Measurements from ENCODE around the gene OR6C70.
"Not testable (repeated sequence)": the region's sequence is repeated elsewhere in the genome, so short reads cannot be mapped to it uniquely, and the experiment has no call there.

Gene OR6C70

DNA sequence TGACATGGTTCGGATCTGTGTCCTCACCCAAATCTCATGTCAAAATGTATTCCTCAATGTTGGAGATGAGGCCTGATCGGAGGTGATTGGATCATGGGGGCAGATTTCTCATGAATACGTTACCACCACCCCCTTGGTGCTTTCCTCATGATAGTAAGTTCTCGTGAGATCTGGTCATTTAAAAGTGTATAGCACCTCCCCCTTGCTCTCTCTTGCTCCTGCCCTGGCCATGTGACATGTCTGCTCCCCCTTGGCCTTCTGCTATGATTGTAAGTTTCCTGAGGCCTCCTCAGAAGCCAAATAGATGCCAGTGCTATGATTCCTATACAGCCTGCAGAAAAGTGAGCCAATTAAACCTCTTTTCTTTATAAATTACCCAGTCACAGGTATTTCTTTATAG lies 29.3 kb upstream of the OR6C70 start:
- ChIA-PET CTCF (no interaction called here), POLR2A (no interaction called here)
- H3K36me3 ChIP-seq (ENCODE audit: control insufficient read depth in 2 of 2, insufficient read depth in 1 of 2, low read length in 2 of 2), result no peaks in the 10 kb centered on the region
- H3K4me3 ChIP-seq (ENCODE audit: low read depth, low read length), result no peak overlapping the region
- TF ChIP-seq GLI4 (tag by site-specific recombination; IDR thresholded peaks at IDR 0.05) (no peak), ZNF776 (tag by site-specific recombination; IDR thresholded peaks at IDR 0.05; ENCODE audit: borderline replicate concordance) (no peak)
- no peak overlapping the region for H3K27ac ChIP-seq (ENCODE audit: extremely low read depth, low read depth, low read length)
- H3K9me3 ChIP-seq (ENCODE audit: control insufficient read depth, insufficient read depth, low read depth, low read length), result no peaks in the 10 kb centered on the region
- H3K4me1 ChIP-seq (ENCODE audit: control insufficient read depth, insufficient read depth, low read length), result no peaks in the 10 kb centered on the region

DNA sequence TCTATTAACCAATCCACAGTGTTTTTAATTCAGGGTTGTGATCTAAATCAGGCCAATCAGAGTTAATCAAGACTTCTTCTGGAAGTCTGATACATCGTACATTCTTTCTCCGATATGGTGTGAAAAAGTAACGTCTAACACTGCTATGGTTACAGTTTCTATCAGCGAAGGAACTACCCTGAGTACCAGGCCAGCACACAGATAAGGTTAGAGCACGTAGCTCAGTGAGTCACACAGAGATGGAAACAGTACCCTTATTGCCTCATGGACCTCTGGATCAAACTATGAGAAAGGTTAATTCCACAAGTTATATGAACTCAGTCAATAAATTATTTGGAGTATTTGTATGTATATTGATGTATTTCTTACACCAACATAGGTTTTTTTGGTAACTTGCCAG lies 25.6 kb upstream of the OR6C70 start:
- Histone ChIP-seq H3K9me3 (ENCODE audit: control insufficient read depth, insufficient read depth, low read depth, low read length) (no peaks in the 10 kb centered on the region), H3K4me3 (ENCODE audit: low read depth, low read length) (no peak overlapping the region), H3K4me1 (ENCODE audit: control insufficient read depth, insufficient read depth, low read length) (no peaks in the 10 kb centered on the region), H3K36me3 (ENCODE audit: control insufficient read depth in 2 of 2, insufficient read depth in 1 of 2, low read length in 2 of 2) (no peaks in the 10 kb centered on the region), H3K27ac (ENCODE audit: extremely low read depth, low read depth, low read length) (no peak overlapping the region)
- TF ChIP-seq SCRT2 (tag by site-specific recombination; IDR thresholded peaks at IDR 0.05), result no peak
- TF ChIP-seq ZNF768 (tag by site-specific recombination; IDR thresholded peaks at IDR 0.05), result no peak
- TF ChIP-seq, protein P1, sequence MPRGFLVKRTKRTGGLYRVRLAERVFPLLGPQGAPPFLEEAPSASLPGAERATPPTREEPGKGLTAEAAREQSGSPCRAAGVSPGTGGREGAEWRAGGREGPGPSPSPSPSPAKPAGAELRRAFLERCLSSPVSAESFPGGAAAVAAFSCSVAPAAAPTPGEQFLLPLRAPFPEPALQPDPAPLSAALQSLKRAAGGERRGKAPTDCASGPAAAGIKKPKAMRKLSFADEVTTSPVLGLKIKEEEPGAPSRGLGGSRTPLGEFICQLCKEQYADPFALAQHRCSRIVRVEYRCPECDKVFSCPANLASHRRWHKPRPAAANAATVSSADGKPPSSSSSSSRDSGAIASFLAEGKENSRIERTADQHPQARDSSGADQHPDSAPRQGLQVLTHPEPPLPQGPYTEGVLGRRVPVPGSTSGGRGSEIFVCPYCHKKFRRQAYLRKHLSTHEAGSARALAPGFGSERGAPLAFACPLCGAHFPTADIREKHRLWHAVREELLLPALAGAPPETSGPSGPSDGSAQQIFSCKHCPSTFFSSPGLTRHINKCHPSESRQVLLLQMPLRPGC (tag by site-specific recombination; IDR thresholded peaks at IDR 0.05), result no peak
- TF ChIP-seq ZNF138 (tag by site-specific recombination; IDR thresholded peaks at IDR 0.05; ENCODE audit: borderline replicate concordance), result no peak
- TF ChIP-seq ZNF529 (tag by site-specific recombination; IDR thresholded peaks at IDR 0.05; ENCODE audit: insufficient replicate concordance), result no peak
- POLR2A ChIA-PET, result no interaction called here
- CTCF ChIA-PET, result no interaction called here

DNA sequence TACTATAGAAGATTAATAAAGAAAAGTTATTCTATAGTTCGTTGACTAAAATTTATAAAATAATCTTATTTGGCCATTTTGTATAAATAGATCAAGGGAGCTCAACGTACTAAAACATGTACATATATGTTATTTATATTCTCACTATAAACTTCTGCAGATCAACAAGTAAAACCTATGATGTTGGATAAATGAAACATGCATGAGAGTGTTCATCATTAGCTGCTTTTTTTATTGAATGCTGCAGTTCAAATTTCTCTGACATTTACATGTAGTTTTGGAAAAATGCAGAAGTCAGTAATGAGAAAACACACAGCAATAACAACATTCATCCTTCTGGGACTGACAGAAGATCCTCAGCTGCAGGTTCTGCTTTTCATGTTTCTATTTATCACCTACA lies 22.1 kb upstream of the OR6C70 start, which contains the start of gene OR6C68:
Gene OR6C68 (plus strand): TSS at position 301 of the 400 bp plus-strand sequence. CDS start 0 bp downstream, at position 301.
- Histone ChIP-seq H3K4me3 (ENCODE audit: low read depth, low read length) (no peak within 1 kb of the TSS), H3K36me3 (ENCODE audit: control insufficient read depth in 2 of 2, insufficient read depth in 1 of 2, low read length in 2 of 2) (no peaks in the 10 kb centered on the region), H3K27ac (ENCODE audit: extremely low read depth, low read depth, low read length) (no peak within 1 kb of the TSS), H3K4me1 (ENCODE audit: control insufficient read depth, insufficient read depth, low read length) (no peaks in the 10 kb centered on the region), H3K9me3 (ENCODE audit: control insufficient read depth, insufficient read depth, low read depth, low read length) (no peaks in the 10 kb centered on the region)
- ChIA-PET CTCF (no interaction called here), POLR2A (no interaction called here)
- no peak for TF ChIP-seq TRIM28 (IDR thresholded peaks at IDR 0.05; ENCODE audit: borderline replicate concordance, low read length)
- TF ChIP-seq ZNF596 (tag by site-specific recombination; IDR thresholded peaks at IDR 0.05), result no peak
- no peak for TF ChIP-seq ZNF423 (tag by site-specific recombination; IDR thresholded peaks at IDR 0.05)
- no peak for TF ChIP-seq ZNF510 (tag by site-specific recombination; IDR thresholded peaks at IDR 0.05; ENCODE audit: insufficient replicate concordance)
- TF ChIP-seq, protein P2, sequence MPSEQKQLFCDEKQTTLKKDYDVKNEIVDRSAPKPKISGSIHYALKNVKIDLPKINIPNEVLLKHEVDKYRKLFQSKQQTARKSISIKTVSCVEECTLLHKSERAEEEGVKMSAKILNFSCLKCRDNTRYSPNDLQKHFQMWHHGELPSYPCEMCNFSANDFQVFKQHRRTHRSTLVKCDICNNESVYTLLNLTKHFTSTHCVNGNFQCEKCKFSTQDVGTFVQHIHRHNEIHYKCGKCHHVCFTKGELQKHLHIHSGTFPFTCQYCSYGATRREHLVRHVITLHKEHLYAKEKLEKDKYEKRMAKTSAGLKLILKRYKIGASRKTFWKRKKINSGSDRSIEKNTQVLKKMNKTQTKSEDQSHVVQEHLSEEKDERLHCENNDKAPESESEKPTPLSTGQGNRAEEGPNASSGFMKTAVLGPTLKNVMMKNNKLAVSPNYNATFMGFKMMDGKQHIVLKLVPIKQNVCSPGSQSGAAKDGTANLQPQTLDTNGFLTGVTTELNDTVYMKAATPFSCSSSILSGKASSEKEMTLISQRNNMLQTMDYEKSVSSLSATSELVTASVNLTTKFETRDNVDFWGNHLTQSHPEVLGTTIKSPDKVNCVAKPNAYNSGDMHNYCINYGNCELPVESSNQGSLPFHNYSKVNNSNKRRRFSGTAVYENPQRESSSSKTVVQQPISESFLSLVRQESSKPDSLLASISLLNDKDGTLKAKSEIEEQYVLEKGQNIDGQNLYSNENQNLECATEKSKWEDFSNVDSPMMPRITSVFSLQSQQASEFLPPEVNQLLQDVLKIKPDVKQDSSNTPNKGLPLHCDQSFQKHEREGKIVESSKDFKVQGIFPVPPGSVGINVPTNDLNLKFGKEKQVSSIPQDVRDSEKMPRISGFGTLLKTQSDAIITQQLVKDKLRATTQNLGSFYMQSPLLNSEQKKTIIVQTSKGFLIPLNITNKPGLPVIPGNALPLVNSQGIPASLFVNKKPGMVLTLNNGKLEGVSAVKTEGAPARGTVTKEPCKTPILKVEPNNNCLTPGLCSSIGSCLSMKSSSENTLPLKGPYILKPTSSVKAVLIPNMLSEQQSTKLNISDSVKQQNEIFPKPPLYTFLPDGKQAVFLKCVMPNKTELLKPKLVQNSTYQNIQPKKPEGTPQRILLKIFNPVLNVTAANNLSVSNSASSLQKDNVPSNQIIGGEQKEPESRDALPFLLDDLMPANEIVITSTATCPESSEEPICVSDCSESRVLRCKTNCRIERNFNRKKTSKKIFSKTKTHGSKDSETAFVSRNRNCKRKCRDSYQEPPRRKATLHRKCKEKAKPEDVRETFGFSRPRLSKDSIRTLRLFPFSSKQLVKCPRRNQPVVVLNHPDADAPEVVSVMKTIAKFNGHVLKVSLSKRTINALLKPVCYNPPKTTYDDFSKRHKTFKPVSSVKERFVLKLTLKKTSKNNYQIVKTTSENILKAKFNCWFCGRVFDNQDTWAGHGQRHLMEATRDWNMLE (tag by site-specific recombination; conservative IDR thresholded peaks at IDR 0.05; ENCODE audit: low read depth), result no peak
- TF ChIP-seq KLF1 (tag by site-specific recombination; IDR thresholded peaks at IDR 0.05), result no peak
- TF ChIP-seq ZNF394 (tag by site-specific recombination; IDR thresholded peaks at IDR 0.05; ENCODE audit: borderline replicate concordance), result no peak
- TF ChIP-seq EGR2 (tag by site-specific recombination; IDR thresholded peaks at IDR 0.05; ENCODE audit: low read depth), result no peak
- TF ChIP-seq ZNF501 (tag by site-specific recombination; IDR thresholded peaks at IDR 0.05), result no peak
- TF ChIP-seq, protein P3, sequence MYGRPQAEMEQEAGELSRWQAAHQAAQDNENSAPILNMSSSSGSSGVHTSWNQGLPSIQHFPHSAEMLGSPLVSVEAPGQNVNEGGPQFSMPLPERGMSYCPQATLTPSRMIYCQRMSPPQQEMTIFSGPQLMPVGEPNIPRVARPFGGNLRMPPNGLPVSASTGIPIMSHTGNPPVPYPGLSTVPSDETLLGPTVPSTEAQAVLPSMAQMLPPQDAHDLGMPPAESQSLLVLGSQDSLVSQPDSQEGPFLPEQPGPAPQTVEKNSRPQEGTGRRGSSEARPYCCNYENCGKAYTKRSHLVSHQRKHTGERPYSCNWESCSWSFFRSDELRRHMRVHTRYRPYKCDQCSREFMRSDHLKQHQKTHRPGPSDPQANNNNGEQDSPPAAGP (tag by site-specific recombination; IDR thresholded peaks at IDR 0.05), result no peak
- no peak for TF ChIP-seq ZNF433 (tag by site-specific recombination; IDR thresholded peaks at IDR 0.05; ENCODE audit: low read depth)
- TF ChIP-seq ZNF2 (tag by site-specific recombination; IDR thresholded peaks at IDR 0.05), result no peak

DNA sequence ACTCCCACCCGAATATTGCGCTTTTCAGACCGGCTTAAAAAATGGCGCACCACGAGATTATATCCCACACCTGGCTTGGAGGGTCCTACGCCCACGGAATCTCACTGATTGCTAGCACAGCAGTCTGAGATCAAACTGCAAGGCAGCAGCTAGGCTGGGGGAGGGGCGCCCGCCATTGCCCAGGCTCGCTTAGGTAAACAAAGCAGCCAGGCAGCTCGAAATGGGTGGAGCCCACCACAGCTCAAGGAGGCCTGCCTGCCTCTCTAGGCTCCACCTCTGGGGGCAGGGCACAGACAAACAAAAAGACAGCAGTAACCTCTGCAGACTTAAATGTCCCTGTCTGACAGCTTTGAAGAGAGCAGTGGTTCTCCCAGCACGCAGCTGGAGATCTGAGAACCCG lies 14.3 kb upstream of the OR6C70 start:
- CTCF ChIA-PET; H3K4me3 ChIP-seq (ENCODE audit: low read depth, low read length); H3K36me3 ChIP-seq (ENCODE audit: control insufficient read depth in 2 of 2, insufficient read depth in 1 of 2, low read length in 2 of 2); H3K27ac ChIP-seq (ENCODE audit: extremely low read depth, low read depth, low read length); POLR2A ChIA-PET; H3K4me1 ChIP-seq (ENCODE audit: control insufficient read depth, insufficient read depth, low read length); H3K9me3 ChIP-seq (ENCODE audit: control insufficient read depth, insufficient read depth, low read depth, low read length): not testable (repeated sequence)

DNA sequence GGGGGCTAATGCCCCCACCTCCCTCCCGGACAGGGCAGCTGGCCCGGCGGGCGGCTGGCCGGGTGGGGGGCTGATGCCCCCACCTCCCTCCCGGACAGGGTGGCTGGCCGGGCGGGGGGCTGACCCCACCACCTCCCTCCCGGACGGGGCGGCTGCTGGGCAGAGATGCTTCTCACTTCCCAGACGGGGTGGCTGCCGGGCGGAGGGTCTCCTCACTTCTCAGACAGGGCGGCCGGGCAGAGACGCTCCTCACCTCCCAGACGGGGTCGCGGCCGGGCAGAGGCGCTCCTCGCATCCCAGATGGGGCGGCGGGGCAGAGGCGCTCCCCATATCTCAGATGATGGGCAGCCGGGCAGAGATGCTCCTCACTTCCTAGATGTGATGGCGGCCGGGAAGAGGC lies 9.2 kb upstream of the OR6C70 start:
- POLR2A ChIA-PET; H3K36me3 ChIP-seq (ENCODE audit: control insufficient read depth in 2 of 2, insufficient read depth in 1 of 2, low read length in 2 of 2); H3K4me1 ChIP-seq (ENCODE audit: control insufficient read depth, insufficient read depth, low read length); H3K27ac ChIP-seq (ENCODE audit: extremely low read depth, low read depth, low read length); CTCF ChIA-PET; H3K9me3 ChIP-seq (ENCODE audit: control insufficient read depth, insufficient read depth, low read depth, low read length); H3K4me3 ChIP-seq (ENCODE audit: low read depth, low read length): not testable (repeated sequence)
